ENCODE results near the gene SREBF1. TPM values are rescaled to one million over a fixed set of nuclear protein-coding genes. Genes with fewer than 3 reads are reported as not detected.

The SREBF1 gene
- total RNA-seq (ENCODE audit: low replicate concordance): 39.4 and 42.0 TPM in 2 replicates

DNA sequence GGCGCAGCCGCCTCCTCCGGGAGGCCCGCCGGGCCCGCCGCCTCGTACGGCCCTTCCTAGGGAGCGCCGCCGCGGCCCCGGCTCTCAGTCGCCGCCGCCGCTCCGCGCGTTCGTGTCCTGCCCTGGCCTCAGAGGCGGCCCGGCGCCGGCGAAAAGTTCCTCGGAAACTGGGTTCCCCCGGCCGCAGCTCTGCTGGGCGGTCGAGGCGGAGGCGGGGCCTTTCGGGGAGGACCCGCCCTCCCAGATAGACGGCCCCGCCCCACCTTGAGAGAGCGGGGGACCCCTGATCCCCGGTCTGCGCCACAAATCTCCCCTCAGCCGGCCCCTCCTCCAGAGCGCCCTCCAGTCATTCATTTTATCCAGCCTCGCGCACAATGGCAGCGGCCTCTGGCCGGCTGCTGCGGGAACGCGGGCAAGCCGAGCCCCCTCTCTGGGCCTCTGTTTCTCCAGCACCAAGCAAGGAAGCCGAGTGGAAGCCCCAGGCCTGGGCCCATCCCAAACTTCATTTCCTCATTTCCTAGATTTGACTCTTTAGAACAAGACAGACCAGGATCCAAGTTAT, at the start of gene SREBF1:
TSS of gene SREBF1 (minus strand) at position 169 of the 562 bp plus-strand sequence. CDS start 169 bp downstream, outside the sequence.

Other genes with a start within 250 kb of the SREBF1 start
- 13.7 and 21.4 TPM in 2 replicates for gene PEMT, start 245.3 kb downstream of the SREBF1 start, total RNA-seq (ENCODE audit: low replicate concordance)
- gene RAI1, start 155.5 kb downstream of the SREBF1 start, total RNA-seq (ENCODE audit: low replicate concordance): 2.0 and 4.7 TPM in 2 replicates
- 26.7 and 30.3 TPM in 2 replicates for gene TOM1L2, start 135.4 kb upstream of the SREBF1 start, total RNA-seq (ENCODE audit: low replicate concordance)
- 0.83 and 3.0 TPM in 2 replicates for gene DRC3, start 135.9 kb upstream of the SREBF1 start, total RNA-seq (ENCODE audit: low replicate concordance)
- 15.8 and 16.5 TPM in 2 replicates for gene ATPAF2, start 202.2 kb upstream of the SREBF1 start, total RNA-seq (ENCODE audit: low replicate concordance)
- 4.2 and 8.9 TPM in 2 replicates for gene GID4, start 202.4 kb upstream of the SREBF1 start, total RNA-seq (ENCODE audit: low replicate concordance)

All from smooth muscle cell of the coronary artery (primary cell).